Testis (tissue), 2 donors: ENCODE data around the gene CFAP90.

Experiments
- POLR2A ChIP-seq: fragments of 450-650 bp; IDR thresholded peaks from one replicate; pipeline ENCODE4 v1.6.1; 2017; ENCODE audit warnings: antibody characterized with exemption, mild to moderate bottlenecking, moderate library complexity
- TF ChIP-seq, protein P1 (sequence below), 3 experiments: fragments of 450-650 bp in 2 of 3; fragments of 200-600 bp in 1 of 3; sonication (generic) in 1 of 3; IDR thresholded peaks; one replicate each; pipeline ENCODE4 v1.5.1; 2016 to 2019; ENCODE audit warnings: antibody characterized with exemption in 3 of 3, mild to moderate bottlenecking in 2 of 3, moderate library complexity in 1 of 3

DNA sequence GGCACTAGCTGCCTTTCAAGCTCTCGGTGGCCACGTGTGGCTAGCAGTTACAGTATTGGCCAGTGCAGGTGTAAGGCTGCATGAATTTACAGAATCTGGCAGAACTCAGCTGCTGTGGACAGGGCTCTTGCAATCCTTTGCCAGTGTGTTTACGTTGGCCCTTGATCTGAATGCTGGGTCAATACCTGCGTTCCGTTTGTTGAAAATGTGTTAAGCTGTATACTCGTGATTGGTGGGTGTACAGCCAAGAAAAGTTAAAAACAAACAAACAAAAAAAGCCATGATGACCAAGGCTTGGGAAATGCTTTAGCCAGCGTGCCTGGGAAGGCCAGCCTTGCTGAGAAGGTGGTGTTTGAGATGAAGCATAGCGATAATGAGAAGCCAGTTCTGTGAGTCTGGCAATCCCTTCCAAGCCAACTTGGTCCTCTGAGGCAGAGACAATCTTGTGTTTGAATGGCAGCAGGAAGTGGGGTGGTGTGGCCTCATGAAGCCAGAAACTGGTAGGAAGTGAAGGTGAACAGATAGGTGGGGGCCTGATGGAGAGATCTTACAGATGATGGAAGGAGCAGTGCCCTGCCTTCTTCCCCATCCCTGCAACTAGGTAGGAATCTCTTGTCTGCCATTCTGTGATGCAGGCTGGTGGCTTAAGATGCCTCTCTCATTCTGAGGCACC, 820 bp upstream of the CFAP90 start:
- TF ChIP-seq POLR2A, result no peak
- TF ChIP-seq, protein P1, sequence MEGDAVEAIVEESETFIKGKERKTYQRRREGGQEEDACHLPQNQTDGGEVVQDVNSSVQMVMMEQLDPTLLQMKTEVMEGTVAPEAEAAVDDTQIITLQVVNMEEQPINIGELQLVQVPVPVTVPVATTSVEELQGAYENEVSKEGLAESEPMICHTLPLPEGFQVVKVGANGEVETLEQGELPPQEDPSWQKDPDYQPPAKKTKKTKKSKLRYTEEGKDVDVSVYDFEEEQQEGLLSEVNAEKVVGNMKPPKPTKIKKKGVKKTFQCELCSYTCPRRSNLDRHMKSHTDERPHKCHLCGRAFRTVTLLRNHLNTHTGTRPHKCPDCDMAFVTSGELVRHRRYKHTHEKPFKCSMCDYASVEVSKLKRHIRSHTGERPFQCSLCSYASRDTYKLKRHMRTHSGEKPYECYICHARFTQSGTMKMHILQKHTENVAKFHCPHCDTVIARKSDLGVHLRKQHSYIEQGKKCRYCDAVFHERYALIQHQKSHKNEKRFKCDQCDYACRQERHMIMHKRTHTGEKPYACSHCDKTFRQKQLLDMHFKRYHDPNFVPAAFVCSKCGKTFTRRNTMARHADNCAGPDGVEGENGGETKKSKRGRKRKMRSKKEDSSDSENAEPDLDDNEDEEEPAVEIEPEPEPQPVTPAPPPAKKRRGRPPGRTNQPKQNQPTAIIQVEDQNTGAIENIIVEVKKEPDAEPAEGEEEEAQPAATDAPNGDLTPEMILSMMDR (IDR thresholded peaks at IDR 0.05), result no peak
